ENCODE results near the gene ZNF765.
A peak's percentile ranks its signal among the peaks of the same experiment; 100 is the strongest.
"Not testable (repeated sequence)": the region's sequence is repeated elsewhere in the genome, so short reads cannot be mapped to it uniquely, and the experiment has no call there.

ZNF765 gene

DNA sequence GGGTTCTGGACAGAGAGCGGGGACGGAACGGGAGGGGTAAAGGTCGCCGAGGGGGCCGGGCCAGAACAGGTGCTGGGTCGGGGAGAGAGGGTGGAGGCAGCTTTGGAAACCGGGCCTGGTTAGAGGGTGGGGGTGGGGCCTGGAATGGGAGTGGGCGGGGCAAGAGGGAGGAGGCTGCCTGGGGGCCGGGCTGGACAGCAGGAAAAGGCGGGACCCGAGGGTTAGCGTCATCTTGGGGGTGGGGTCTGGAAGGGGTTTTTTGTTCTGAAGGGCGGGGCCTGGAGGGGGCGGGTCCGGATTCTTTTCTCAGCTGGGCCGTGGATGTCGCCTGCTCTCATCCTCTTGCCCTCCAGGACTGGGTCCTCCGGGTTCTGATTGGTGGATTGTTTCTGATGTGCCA is 68.3 kb downstream of the ZNF765 start:
- Histone ChIP-seq H3K4me1 (ENCODE audit: insufficient read depth, low read length) (peaks cover 8% of the 10 kb centered on the region), H3K9me3 (ENCODE audit: insufficient read depth, low read depth, low read length) (0 out of 2 replicates have a peak, but pooled peaks cover under 1% of the 10 kb centered on the region), H3K27ac (ENCODE audit: low read depth, low read length) (no peak overlapping the region), H3K27me3 (ENCODE audit: insufficient read depth, low read length) (no peaks in the 10 kb centered on the region), H3K9ac (ENCODE audit: low read depth, low read length) (no peak overlapping the region), H3K4me3 (ENCODE audit: low read length) (peak overlapping the region; percentile 48), H3K36me3 (ENCODE audit: insufficient read depth, low read length) (0 out of 2 replicates have a peak, but pooled peaks cover under 1% of the 10 kb centered on the region)
- 72% methylated on average over 16 of the region's 19 CpGs for WGBS

DNA sequence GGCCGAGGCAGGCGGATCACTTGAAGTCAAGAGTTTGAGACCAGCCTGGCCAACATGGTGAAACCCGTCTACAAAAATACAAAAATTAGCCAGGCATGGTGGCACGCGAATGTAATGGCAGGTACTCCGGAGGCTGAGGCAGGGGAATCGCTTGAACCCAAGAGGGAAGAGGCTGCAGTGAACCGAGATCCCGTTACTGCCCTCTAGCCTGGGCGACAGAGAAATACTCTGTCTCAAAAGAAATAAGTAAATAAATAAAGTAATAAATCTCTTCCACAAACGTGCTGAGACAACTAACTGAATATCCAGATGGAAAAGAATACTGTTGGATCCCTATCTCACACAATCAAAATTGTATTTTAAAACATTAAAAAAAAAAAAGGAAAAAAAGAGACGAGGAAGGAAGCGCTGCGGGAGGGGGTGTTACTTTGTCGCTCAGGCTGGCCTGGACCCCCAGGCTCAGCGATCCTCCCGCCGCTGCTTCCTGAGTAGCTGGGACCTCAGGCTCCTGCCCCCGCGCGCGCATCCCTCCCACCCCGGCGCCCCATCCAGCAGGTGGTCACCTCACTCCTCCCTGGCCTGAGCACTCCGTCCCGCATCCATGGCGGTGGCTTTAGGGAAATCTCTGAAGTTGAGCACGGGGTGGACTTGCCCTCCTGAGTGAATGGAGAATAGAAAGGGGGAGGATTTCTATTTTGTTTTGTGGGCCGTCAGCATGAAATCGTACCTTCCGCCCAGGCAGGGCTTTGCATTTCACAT is 72.0 kb downstream of the ZNF765 start:
- H3K4me1 ChIP-seq (ENCODE audit: insufficient read depth, low read length), result peaks cover 13% of the 10 kb centered on the region
- no peaks in the 10 kb centered on the region for H3K27me3 ChIP-seq (ENCODE audit: insufficient read depth, low read length)
- no peak overlapping the region; the same call in 1 of the 2 replicates for H3K27ac ChIP-seq (ENCODE audit: low read depth, low read length)
- H3K36me3 ChIP-seq (ENCODE audit: insufficient read depth, low read length), result peaks cover 2% of the 10 kb centered on the region; the same call in 1 of the 2 replicates
- WGBS, result 14% methylated on average over 29 of the region's 31 CpGs
- peak overlapping the region; percentile 100 for H3K4me3 ChIP-seq (ENCODE audit: low read length)
- H3K9me3 ChIP-seq (ENCODE audit: insufficient read depth, low read depth, low read length), result no peaks in the 10 kb centered on the region
- no peak overlapping the region for H3K9ac ChIP-seq (ENCODE audit: low read depth, low read length)

- Histone ChIP-seq H3K9ac (ENCODE audit: low read depth, low read length) (peak within 1 kb of the TSS; percentile 86), H3K4me1 (ENCODE audit: insufficient read depth, low read length) (peaks cover 13% of the 10 kb centered on the region), H3K27me3 (ENCODE audit: insufficient read depth, low read length) (no peaks in the 10 kb centered on the region), H3K27ac (ENCODE audit: low read depth, low read length) (peak within 1 kb of the TSS; percentile 73), H3K36me3 (ENCODE audit: insufficient read depth, low read length) (peaks cover 9% of the 10 kb centered on the region; the same call in 1 of the 2 replicates), H3K9me3 (ENCODE audit: insufficient read depth, low read depth, low read length) (no peaks in the 10 kb centered on the region), H3K4me3 (ENCODE audit: low read length) (peak within 1 kb of the TSS; percentile 100)
- under 1% methylated on average over 55 of the region's 55 CpGs for WGBS
These were observed 72.7 kb downstream of the ZNF765 start, which contains the start of gene ZNF813 for GRCh38 chr19:53467485-53468262. TSS of gene ZNF813 (plus strand) at chr19:53467733. CDS start at chr19:53483823, 16,090 bp downstream.

DNA sequence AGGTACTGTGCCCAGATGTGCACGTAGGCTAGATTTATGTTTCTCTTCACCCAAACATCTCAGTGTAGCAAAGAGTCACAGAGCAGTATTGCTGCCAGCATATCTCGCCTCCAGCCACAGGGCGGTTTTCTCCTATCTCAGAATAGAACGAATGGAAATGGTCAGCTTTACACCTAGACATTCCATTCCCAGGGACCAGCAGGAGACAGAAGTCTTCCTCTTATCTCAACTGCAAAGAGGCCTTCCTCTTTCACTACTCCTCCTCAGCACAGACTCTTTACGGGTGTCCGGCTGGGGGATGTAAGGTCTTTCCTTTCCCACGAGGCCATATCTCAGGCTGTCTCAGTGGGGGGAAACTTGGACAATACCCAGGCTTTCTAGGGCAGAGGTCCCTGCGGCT is 73.7 kb downstream of the ZNF765 start:
- not testable (repeated sequence) for H3K9me3 ChIP-seq (ENCODE audit: insufficient read depth, low read depth, low read length); H3K27me3 ChIP-seq (ENCODE audit: insufficient read depth, low read length)
- H3K9ac ChIP-seq (ENCODE audit: low read depth, low read length), result peak overlapping the region; percentile 86
- H3K36me3 ChIP-seq (ENCODE audit: insufficient read depth, low read length), result peaks cover 14% of the 10 kb centered on the region; the same call in 1 of the 2 replicates
- H3K4me3 ChIP-seq (ENCODE audit: low read length), result peak overlapping the region; percentile 100
- 6% methylated on average over 4 of the region's 8 CpGs for WGBS
- H3K4me1 ChIP-seq (ENCODE audit: insufficient read depth, low read length), result peaks cover 11% of the 10 kb centered on the region
- H3K27ac ChIP-seq (ENCODE audit: low read depth, low read length), result peak overlapping the region; percentile 73; the same call in 1 of the 2 replicates

- 95% methylated on average over 7 of the region's 7 CpGs for WGBS
These were observed 77.0 kb downstream of the ZNF765 start for GRCh38 chr19:53471916-53472315.

DNA sequence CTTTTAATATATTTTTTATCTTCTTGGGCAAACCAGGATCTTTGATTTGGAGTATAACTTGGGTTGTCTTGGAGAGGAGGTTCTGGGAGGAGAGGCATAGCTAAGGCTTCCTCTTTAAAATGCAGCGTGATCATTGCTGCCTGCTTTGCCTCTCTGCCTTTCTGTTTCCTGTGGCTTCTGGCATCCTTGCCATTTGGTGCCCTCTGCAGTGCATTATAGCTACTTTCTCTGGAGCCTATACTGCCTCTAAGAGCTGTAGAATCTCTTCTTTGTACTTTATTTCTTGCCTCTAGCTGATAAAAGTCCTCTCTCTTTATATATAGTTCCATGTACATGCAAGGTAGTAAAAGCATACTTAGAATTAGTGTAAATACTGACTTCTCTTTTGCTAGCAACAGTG is 79.9 kb downstream of the ZNF765 start:
- WGBS, result 74% methylated on average over 1 of the region's 1 CpG
- not testable (repeated sequence) for H3K4me1 ChIP-seq (ENCODE audit: insufficient read depth, low read length); H3K4me3 ChIP-seq (ENCODE audit: low read length); H3K9ac ChIP-seq (ENCODE audit: low read depth, low read length); H3K27ac ChIP-seq (ENCODE audit: low read depth, low read length); H3K27me3 ChIP-seq (ENCODE audit: insufficient read depth, low read length)
- H3K9me3 ChIP-seq (ENCODE audit: insufficient read depth, low read depth, low read length), result peaks cover 17% of the 10 kb centered on the region
- peaks cover 48% of the 10 kb centered on the region for H3K36me3 ChIP-seq (ENCODE audit: insufficient read depth, low read length)

More at GRCh38 chr19:53471916-53472315, 77.0 kb downstream of the ZNF765 start:
- Histone ChIP-seq H3K4me3 (ENCODE audit: low read length) (no peak overlapping the region), H3K27me3 (ENCODE audit: insufficient read depth, low read length) (no peaks in the 10 kb centered on the region), H3K9me3 (ENCODE audit: insufficient read depth, low read depth, low read length) (no peaks in the 10 kb centered on the region), H3K9ac (ENCODE audit: low read depth, low read length) (no peak overlapping the region), H3K27ac (ENCODE audit: low read depth, low read length) (no peak overlapping the region), H3K4me1 (ENCODE audit: insufficient read depth, low read length) (peaks cover 10% of the 10 kb centered on the region), H3K36me3 (ENCODE audit: insufficient read depth, low read length) (peaks cover 21% of the 10 kb centered on the region)

DNA sequence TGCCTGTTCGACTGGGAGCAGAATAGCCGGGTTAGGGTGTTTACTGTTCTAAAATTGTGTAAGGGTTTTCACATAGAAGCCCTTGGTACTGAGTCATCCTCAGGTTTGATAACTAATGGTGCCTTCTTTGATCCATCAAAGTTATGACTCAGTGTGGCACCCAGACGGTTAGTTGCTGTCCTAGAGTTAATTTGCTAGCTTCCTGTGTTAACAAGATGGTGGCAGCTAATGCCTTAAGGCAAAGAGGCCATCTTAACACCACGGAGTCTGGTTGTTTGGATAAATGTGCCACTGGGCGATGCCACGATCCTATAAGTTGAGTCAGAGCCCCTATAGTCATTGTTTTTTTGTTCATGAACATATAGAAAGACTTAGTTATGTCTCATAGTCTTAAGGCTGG is 80.5 kb downstream of the ZNF765 start:
- not testable (repeated sequence) for H3K4me1 ChIP-seq (ENCODE audit: insufficient read depth, low read length); H3K9ac ChIP-seq (ENCODE audit: low read depth, low read length); H3K27me3 ChIP-seq (ENCODE audit: insufficient read depth, low read length); H3K27ac ChIP-seq (ENCODE audit: low read depth, low read length); H3K4me3 ChIP-seq (ENCODE audit: low read length)
- 90% methylated on average over 6 of the region's 6 CpGs for WGBS
- H3K9me3 ChIP-seq (ENCODE audit: insufficient read depth, low read depth, low read length), result peaks cover 23% of the 10 kb centered on the region
- peaks cover 54% of the 10 kb centered on the region for H3K36me3 ChIP-seq (ENCODE audit: insufficient read depth, low read length)

All from HUES64 (cell line).